GM19043 (cell line): Measurements from ENCODE around the gene CDH4.

Experiments used
- ATAC-seq: cut with Tn5 transposase; IDR thresholded peaks from one replicate; pipeline ENCODE4 v1.9.1; 2021; ENCODE audit warnings: low read depth; ENCODE audit not compliant: unreplicated experiment

CDH4 gene

GRCh38 chr20:61654726-61655125, 402.7 kb downstream of the CDH4 start:
- ATAC-seq, result no peak

GRCh38 chr20:61655591-61655990, 403.5 kb downstream of the CDH4 start:
- ATAC-seq, result no peak

GRCh38 chr20:61656198-61656597, 404.1 kb downstream of the CDH4 start:
- ATAC-seq, result no peak

GRCh38 chr20:61657721-61658377, 405.8 kb downstream of the CDH4 start:
- no peak for ATAC-seq

- no peak for ATAC-seq
Measured at GRCh38 chr20:61658563-61658962, 406.5 kb downstream of the CDH4 start.

GRCh38 chr20:61659246-61659993, 407.4 kb downstream of the CDH4 start:
- ATAC-seq, result no peak

GRCh38 chr20:61659994-61660346, 407.9 kb downstream of the CDH4 start:
- ATAC-seq, result no peak

- no peak for ATAC-seq
Measured at GRCh38 chr20:61660559-61660958, 408.5 kb downstream of the CDH4 start.

- no peak for ATAC-seq
Measured at GRCh38 chr20:61661025-61661424, 409.0 kb downstream of the CDH4 start.

- ATAC-seq, result no peak
Measured at GRCh38 chr20:61661583-61661982, 409.5 kb downstream of the CDH4 start.

GRCh38 chr20:61662226-61662967, 410.3 kb downstream of the CDH4 start:
- ATAC-seq, result no peak

- no peak for ATAC-seq
Measured at GRCh38 chr20:61662968-61663331, 410.9 kb downstream of the CDH4 start.

GRCh38 chr20:61663521-61664425, 411.7 kb downstream of the CDH4 start:
- no peak for ATAC-seq

- no peak for ATAC-seq
Measured at GRCh38 chr20:61664556-61665320, 412.7 kb downstream of the CDH4 start.

GRCh38 chr20:61665528-61666470, 413.7 kb downstream of the CDH4 start:
- no peak for ATAC-seq

GRCh38 chr20:61666471-61666832, 414.4 kb downstream of the CDH4 start:
- ATAC-seq, result no peak

- ATAC-seq, result no peak
Measured at GRCh38 chr20:61667056-61667792, 415.2 kb downstream of the CDH4 start.

- ATAC-seq, result no peak
Measured at GRCh38 chr20:61668065-61668650, 416.1 kb downstream of the CDH4 start.
